Measurements from ENCODE around the gene IFNAR2.

The IFNAR2 gene

GRCh38 chr21:33266789-33267135 is 37.0 kb downstream of the IFNAR2 start (continued):
- TF ChIP-seq ZIC2 (tag by site-specific recombination; IDR thresholded peaks at IDR 0.05) (no peak), ZNF133 (tag by site-specific recombination; IDR thresholded peaks at IDR 0.05) (no peak), ZNF664 (tag by site-specific recombination; IDR thresholded peaks at IDR 0.05) (no peak), ZNF600 (tag by site-specific recombination; IDR thresholded peaks at IDR 0.05) (no peak), ZNF404 (tag by site-specific recombination; IDR thresholded peaks at IDR 0.05) (no peak), GLIS1 (tag by site-specific recombination; IDR thresholded peaks at IDR 0.05) (0 out of 2 replicates have a peak, but pooled peaks have one; percentile 0), ZNF48 (tag by site-specific recombination; IDR thresholded peaks at IDR 0.05) (no peak), ZBTB20 (tag by site-specific recombination; IDR thresholded peaks at IDR 0.05) (peak; percentile 90), PRDM1 (tag by site-specific recombination; IDR thresholded peaks at IDR 0.05) (no peak), ZNF692 (tag by site-specific recombination; IDR thresholded peaks at IDR 0.05) (no peak)

DNA sequence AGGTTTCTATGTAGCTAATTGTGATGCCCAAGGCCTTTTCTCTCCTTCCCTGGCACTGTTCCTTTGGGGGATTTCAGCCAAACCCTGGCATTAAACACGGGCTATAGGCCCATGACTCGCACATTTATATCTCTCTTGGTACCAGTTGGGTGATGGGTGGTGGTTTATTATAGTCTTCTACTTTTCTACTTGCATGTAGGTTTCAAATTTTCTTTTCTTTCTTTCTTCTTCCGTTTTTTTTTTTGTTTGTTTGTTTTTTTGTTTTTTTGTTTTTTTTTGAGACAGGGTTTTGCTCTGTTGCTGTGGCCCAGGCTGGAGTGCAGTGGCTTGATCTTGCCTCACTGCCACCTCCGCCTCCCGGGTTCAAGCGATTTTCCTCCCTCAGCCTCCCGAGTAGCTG is 37.5 kb downstream of the IFNAR2 start:
- ChIA-PET CTCF (interaction anchor here (0.9 to 1.4 kb wide), 3 partner anchors 14 to 94 kb away, joined by 3 read pairs; no protein-coding TSS in a partner anchor), POLR2A (interaction anchor here (0.6 to 2.4 kb wide), 3 partner anchors 41 to 58 kb away, joined by 3 to 11 read pairs (median 5); partner anchors contain the start of gene IFNAR1)
- Histone ChIP-seq H3K27ac (ENCODE audit: extremely low read depth, low read depth, low read length) (no peak overlapping the region), H3K4me1 (ENCODE audit: control insufficient read depth, insufficient read depth, low read length) (no peaks in the 10 kb centered on the region), H3K4me3 (ENCODE audit: low read depth, low read length) (peak overlapping the region; percentile 75; the same call in 1 of the 2 replicates), H3K9me3 (ENCODE audit: control insufficient read depth, insufficient read depth, low read depth, low read length) (no peaks in the 10 kb centered on the region), H3K36me3 (ENCODE audit: control insufficient read depth in 2 of 2, insufficient read depth in 1 of 2, low read length in 2 of 2) (peaks cover under 1 to 32% of the 10 kb centered on the region in 2 experiments; a peak in 2 of 3 replicates)
- TF ChIP-seq ZIC2 (tag by site-specific recombination; IDR thresholded peaks at IDR 0.05) (no peak), WT1 (tag by site-specific recombination; IDR thresholded peaks at IDR 0.05) (no peak), ZNF555 (tag by site-specific recombination; conservative IDR thresholded peaks at IDR 0.05) (no peak), ZNF114 (tag by site-specific recombination; IDR thresholded peaks at IDR 0.05) (no peak)
- TF ChIP-seq, protein P1, sequence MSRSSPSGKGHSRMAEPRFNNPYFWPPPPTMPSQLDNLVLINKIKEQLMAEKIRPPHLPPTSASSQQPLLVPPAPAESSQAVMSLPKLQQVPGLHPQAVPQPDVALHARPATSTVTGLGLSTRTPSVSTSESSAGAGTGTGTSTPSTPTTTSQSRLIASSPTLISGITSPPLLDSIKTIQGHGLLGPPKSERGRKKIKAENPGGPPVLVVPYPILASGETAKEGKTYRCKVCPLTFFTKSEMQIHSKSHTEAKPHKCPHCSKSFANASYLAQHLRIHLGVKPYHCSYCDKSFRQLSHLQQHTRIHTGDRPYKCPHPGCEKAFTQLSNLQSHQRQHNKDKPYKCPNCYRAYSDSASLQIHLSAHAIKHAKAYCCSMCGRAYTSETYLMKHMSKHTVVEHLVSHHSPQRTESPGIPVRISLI (tag by site-specific recombination; IDR thresholded peaks at IDR 0.05) = peak; percentile 69
- TF ChIP-seq, protein P2, sequence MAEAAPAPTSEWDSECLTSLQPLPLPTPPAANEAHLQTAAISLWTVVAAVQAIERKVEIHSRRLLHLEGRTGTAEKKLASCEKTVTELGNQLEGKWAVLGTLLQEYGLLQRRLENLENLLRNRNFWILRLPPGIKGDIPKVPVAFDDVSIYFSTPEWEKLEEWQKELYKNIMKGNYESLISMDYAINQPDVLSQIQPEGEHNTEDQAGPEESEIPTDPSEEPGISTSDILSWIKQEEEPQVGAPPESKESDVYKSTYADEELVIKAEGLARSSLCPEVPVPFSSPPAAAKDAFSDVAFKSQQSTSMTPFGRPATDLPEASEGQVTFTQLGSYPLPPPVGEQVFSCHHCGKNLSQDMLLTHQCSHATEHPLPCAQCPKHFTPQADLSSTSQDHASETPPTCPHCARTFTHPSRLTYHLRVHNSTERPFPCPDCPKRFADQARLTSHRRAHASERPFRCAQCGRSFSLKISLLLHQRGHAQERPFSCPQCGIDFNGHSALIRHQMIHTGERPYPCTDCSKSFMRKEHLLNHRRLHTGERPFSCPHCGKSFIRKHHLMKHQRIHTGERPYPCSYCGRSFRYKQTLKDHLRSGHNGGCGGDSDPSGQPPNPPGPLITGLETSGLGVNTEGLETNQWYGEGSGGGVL (tag by site-specific recombination; IDR thresholded peaks at IDR 0.05) = no peak

GRCh38 chr21:33268393-33268736 is 38.6 kb downstream of the IFNAR2 start:
- Histone ChIP-seq H3K27ac (ENCODE audit: extremely low read depth, low read depth, low read length) (no peak overlapping the region), H3K4me3 (ENCODE audit: low read depth, low read length) (no peak overlapping the region), H3K4me1 (ENCODE audit: control insufficient read depth, insufficient read depth, low read length) (peaks cover 3% of the 10 kb centered on the region), H3K36me3 (ENCODE audit: control insufficient read depth in 2 of 2, insufficient read depth in 1 of 2, low read length in 2 of 2) (peaks cover 4 to 31% of the 10 kb centered on the region in 2 experiments; a peak in 2 of 3 replicates), H3K9me3 (ENCODE audit: control insufficient read depth, insufficient read depth, low read depth, low read length) (no peaks in the 10 kb centered on the region)
- ChIA-PET CTCF (interaction anchor here (0.6 to 0.9 kb wide), 2 partner anchors 93 to 94 kb away, joined by 3 to 4 read pairs; no protein-coding TSS in a partner anchor), POLR2A (interaction anchor here (1.1 kb wide), 1 partner anchor 212 kb away, joined by 3 read pairs; the partner anchor contains the start of gene TMEM50B)
- peak; percentile 49; the same call in 1 of the 2 replicates for TF ChIP-seq ZNF10 (tag by site-specific recombination; IDR thresholded peaks at IDR 0.05)
- TF ChIP-seq, protein P3, sequence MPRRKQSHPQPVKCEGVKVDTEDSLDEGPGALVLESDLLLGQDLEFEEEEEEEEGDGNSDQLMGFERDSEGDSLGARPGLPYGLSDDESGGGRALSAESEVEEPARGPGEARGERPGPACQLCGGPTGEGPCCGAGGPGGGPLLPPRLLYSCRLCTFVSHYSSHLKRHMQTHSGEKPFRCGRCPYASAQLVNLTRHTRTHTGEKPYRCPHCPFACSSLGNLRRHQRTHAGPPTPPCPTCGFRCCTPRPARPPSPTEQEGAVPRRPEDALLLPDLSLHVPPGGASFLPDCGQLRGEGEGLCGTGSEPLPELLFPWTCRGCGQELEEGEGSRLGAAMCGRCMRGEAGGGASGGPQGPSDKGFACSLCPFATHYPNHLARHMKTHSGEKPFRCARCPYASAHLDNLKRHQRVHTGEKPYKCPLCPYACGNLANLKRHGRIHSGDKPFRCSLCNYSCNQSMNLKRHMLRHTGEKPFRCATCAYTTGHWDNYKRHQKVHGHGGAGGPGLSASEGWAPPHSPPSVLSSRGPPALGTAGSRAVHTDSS (tag by site-specific recombination; IDR thresholded peaks at IDR 0.05) = no peak
